Non-pigmented ciliary epithelial cell (primary cell): Measurements from ENCODE around the gene PRDM5.

Experiments used
- DNase-seq: peaks from one replicate; pipeline ENCODE4 v3.0.0-alpha.2; 2010; ENCODE audit warnings: low read depth

PRDM5 gene

GRCh38 chr4:120819805-120820437 is 102.6 kb downstream of the PRDM5 start:
- no peak for DNase-seq

- DNase-seq, result no peak
Observed at GRCh38 chr4:120816296-120816965, 106.1 kb downstream of the PRDM5 start.

GRCh38 chr4:120815361-120815760 is 107.2 kb downstream of the PRDM5 start:
- DNase-seq, result no peak

GRCh38 chr4:120814886-120815285 is 107.6 kb downstream of the PRDM5 start:
- DNase-seq, result no peak

GRCh38 chr4:120812216-120812615 is 110.3 kb downstream of the PRDM5 start:
- DNase-seq, result no peak

- no peak for DNase-seq
Observed at GRCh38 chr4:120809518-120809917, 113.0 kb downstream of the PRDM5 start.

- no peak for DNase-seq
Observed at GRCh38 chr4:120808475-120809141, 113.9 kb downstream of the PRDM5 start.

GRCh38 chr4:120801137-120801758 is 121.3 kb downstream of the PRDM5 start:
- no peak for DNase-seq

- no peak for DNase-seq
Observed at GRCh38 chr4:120798570-120798969, 124.0 kb downstream of the PRDM5 start.

- no peak for DNase-seq
Observed at GRCh38 chr4:120796271-120796670, 126.3 kb downstream of the PRDM5 start.

- no peak for DNase-seq
Observed at GRCh38 chr4:120785202-120785601, 137.3 kb downstream of the PRDM5 start.

- no peak for DNase-seq
Observed at GRCh38 chr4:120777459-120777858, 145.1 kb downstream of the PRDM5 start.

GRCh38 chr4:120775431-120775830 is 147.1 kb downstream of the PRDM5 start:
- DNase-seq, result no peak

GRCh38 chr4:120773641-120774040 is 148.9 kb downstream of the PRDM5 start:
- DNase-seq, result no peak

GRCh38 chr4:120771907-120772306 is 150.6 kb downstream of the PRDM5 start:
- no peak for DNase-seq

GRCh38 chr4:120770897-120771296 is 151.6 kb downstream of the PRDM5 start:
- DNase-seq, result no peak

- peak; percentile 89 for DNase-seq
Observed at GRCh38 chr4:120769227-120769626, 153.3 kb downstream of the PRDM5 start.

- no peak for DNase-seq
Observed at GRCh38 chr4:120765260-120765680, 157.3 kb downstream of the PRDM5 start.

- no peak for DNase-seq
Observed at GRCh38 chr4:120763650-120764049, 158.9 kb downstream of the PRDM5 start.

- DNase-seq, result no peak
Observed at GRCh38 chr4:120761070-120761469, 161.5 kb downstream of the PRDM5 start.

GRCh38 chr4:120760047-120760446 is 162.5 kb downstream of the PRDM5 start:
- DNase-seq, result no peak

- no peak for DNase-seq
Observed at GRCh38 chr4:120755864-120756263, 166.7 kb downstream of the PRDM5 start.

- no peak for DNase-seq
Observed at GRCh38 chr4:120754590-120754989, 167.9 kb downstream of the PRDM5 start.
